Stimulated activated CD8-positive, alpha-beta memory T cell treated with anti-CD3 and anti-CD28 coated beads, Interleukin-7, amount 100 ng/mL, for 48 hours (primary cell): ENCODE results near the gene PRDM15.

Experiments
- DNase-seq, 2 donors: peaks; one replicate each; pipeline ENCODE4 v3.0.0-alpha.2; 2020; ENCODE audit warnings: low read depth in 1 of 2; ENCODE audit errors: extremely low read depth in 1 of 2

PRDM15 gene

DNA sequence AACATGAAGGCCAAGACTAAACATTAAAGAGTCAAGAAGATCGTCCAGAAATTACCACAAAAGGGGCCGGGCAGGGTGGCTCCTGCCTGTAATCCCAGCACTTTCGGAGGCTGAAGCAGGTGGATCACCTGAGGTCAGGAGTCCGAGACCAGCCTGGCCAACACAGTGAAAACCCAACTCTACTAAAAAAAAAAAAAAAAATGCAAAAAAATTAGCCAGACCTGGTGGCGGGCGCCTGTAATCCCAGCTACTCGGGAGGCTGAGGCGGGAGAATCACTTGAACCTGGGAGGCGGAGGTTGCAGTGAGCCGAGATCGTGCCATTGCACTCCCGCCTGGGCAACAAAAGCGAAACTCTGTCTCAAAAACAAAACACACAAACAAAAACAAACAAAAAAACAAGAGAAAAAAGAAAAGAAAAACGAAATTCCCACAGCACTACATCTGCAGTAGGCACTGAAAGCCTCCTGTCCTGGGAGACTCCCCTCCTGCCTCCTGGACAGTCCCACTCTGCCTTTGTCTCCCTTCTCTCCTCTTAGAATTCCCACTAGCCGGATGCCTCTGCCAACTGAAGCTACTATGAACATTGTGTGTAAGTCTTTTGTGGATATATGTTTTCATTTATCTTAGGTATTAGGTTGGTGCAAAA lies 94.6 kb downstream of the PRDM15 start:
- DNase-seq: no peak

DNA sequence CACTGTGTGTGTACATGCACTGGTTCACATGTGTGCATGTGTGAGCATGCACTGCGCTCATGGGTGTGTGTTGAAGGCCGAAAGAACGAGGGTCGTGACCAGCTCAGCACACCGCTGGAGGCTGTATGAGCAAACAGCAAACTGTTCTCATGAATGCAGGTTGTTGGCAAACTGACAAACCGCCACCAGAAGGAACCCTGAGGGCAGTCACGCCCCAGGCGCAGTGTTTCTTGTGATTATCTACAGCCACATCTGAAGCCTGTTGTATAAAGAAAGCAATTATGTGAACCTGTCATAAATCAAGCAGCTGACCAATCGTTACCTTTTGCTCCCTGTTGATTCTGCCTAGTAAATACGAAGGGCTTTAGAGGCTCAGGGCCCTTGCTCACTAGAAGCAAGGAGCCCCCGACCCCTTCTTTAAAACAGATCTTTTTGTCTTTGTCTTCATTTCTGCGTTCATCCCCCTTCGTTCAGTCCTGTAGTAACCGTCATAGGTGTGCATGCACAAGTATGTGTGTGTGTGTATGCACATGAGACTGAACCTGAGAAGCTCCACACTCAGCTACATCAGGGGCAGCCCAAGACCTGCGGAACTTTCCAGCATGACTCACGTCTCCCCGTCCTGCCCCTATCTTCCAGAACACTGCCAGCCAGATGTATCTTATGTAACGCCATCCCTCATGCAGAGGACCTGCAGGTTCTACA lies 95.5 kb downstream of the PRDM15 start:
- DNase-seq: no peak

DNA sequence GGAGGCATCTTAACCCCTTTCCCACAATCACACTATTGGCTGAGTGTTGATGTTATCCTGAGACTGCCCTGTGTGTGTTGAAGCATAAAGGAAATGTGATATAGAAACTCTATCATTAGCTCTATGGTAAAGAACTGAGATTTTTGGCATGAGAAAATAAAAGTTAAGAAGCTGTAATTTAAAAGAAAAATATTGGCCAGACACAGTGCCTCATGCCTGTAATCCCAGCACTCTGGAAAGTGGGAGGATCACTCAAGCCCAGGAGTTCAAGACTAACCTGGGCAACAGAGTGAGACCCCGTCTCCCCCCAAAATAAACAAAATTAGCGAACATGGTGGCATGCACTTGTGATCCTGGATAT lies 98.1 kb downstream of the PRDM15 start:
- no peak for DNase-seq

DNA sequence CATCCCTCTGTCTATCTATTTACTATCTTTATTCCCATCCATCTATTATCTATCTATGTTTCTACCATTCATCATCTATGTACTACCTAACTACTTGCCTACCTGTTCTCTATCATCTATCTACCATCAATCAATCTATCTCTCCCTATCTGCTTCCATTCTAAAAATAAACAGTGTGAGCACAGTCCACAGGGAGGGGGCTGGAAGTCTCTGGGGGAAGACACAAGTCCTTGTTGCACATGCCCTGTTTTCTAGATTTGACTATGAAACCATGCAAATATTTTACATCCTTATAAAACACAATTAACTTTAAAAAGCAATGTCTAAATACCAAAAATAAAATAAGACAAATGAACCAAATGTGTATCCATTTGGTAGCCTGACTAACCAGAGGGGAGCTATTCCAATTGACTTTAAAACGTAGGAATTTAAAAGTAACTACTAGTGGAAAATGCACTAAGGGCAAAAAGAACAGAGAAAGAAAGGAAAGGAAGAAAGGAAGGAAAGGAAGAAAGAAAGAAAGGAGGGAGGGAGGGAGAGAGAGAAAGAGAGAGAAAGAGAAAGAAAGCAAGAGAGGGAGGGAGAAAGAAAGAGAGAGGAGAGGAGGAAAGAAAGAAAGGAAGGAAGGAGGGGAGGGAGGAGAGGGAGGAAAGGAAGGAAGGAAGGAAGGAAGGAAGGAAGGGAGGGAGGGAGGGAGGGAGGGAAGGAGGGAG lies 98.7 kb downstream of the PRDM15 start:
- no peak for DNase-seq

DNA sequence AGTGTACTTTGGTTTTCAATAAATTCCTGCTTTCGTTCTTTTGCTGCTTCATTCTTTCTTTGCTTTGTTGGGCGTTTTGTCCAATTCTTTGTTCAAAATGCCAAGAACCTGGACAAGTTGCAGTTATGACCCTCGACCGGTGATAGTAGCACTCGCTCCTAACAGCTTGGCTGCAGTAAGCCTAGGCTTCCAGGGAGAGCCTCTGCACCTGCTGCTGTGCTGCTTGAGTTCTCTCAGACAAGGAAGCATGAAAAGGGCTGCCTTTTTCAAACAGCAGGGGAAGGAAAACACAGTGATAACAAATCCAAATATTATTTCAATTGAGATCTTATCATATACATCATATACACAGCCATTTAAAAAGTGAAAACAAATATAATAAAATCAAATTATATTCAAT lies 99.5 kb downstream of the PRDM15 start:
- DNase-seq: no peak

DNA sequence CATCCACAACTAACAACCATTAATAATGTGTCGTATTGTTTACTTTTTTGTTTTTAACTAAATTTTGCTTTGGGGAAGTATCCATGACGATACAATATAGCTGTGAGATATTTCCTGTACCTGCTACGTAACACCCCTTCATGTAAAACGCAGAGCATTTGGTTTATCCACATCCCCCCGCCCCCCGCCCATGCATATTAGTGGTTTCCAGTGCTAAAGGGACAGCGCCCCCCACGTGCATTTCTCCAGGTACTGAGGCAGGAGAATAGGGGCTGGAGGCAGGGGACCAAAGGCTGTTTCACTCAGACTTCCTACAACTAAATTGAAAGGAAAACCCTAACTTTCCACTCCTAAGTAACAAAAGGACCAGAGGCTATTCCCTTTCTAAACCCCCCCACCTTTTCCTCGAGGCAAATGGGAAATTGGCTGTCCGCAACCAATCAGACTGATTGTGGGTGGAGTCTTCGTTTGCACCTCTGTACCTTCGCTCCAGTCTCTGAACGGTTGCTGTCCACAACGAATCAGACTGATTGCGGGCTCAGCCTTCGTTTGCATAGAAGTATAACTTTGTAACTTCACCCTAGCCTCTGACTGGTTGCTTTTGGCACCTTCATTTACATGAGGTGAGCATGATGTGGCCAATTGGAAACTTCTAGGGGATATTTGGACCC lies 100.1 kb downstream of the PRDM15 start:
- DNase-seq: no peak

DNA sequence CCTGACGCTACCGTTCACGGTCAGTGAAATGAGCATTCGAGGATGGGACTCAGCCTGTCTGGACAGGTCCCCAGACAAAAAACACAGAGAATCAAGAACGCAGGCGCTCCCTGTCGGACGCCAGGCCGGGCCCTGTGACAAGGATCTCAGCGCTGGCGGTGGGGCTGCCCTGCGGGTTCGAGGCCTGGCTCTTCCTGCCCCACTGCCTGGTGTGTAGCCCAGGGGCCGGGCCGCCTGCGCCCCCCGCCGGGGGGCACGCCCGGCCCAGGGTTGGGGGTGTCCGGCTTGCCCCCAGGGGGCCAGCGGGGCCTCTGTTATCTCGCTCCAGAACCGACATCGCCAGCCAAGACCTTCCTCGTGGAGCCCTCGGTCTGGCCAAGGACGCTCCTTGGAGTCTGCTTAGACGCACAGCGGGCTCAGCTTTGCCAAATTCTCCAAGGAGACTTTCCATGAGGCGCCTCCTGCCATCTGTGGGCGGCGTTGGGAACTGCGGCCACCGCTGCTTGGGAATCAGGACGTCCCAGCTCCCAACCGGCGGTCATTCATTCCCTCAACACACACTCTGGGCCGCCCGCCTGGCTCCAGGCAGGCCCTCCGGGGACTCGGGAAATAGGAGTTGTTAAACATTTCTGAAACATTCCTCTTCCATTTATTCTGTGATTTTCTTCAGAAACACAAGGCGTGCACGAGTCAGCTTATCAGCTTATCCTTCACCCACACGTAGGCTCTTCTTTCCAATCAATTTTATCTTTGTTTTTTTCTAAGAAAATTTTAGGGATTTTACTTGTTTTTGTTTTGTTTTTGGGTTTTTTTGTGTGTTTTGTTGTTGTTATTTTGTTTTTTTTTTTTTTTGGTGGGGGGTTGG lies 101.0 kb downstream of the PRDM15 start:
- no peak for DNase-seq

DNA sequence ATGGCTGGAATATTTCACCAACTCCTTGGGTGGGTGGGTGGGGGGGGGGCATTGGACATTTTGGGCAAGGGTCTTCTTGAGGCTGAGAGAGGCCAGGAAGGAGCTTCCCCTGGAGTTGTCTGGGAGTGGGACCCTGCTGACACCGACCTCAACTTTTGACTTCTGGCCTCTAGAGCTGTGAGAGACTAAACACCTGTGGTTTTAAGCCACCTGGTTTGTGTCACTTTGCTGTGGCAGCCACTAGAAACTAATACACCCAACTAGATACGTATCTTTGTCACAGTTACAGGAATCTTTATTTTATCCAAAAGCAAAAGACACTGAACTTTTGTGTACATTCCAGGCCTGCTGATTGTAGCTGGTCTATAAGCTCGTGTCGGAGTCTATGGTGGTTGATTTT lies 102.4 kb downstream of the PRDM15 start:
- no peak for DNase-seq

DNA sequence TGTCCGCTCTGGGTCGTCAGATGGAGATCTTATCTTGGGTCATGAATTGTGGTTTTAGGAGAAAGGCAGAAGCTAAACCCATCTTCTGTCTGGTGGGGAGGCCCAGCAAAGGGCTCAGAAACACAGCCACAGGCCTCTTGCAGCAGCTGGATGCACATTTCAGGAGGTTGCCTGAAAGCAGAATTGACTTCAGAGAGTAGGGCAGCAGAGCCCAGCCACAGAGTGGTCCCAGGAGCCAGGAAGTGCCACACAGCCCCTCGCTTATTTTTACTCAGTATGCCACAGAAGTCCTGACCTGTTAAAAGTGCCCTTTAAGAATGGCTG lies 104.0 kb downstream of the PRDM15 start:
- DNase-seq: no peak

DNA sequence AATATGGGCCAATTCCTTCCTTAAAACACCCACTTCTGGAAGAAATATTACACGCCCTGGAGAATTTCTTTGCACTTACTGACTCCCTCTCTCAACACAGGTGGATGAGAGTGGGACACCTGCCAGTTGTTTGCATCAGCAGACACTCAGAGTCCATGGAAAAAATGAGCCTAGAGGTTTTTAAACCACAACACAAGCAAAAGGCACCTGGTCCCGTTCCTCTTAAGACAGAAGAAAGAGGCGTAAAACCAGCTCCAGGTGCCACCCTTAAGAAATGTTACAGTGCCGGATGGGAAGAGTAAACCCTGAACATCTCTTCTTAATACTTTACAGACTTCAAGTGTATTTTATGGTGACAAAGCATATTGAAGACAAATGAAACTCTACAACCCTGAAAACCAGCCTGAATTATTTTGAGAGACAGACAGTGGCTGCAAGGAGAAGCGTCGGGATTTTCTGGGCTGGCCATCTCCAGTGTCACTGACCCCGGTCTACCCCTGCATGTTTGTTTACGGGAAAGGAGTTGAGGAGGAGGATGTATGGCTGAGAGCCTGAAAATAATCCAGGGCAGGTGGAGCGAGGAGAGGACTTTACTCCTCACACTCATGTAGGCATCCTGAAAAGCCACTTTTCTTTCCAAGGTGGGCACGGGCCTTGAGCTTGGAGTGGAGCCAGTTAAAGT lies 104.5 kb downstream of the PRDM15 start:
- DNase-seq: no peak

DNA sequence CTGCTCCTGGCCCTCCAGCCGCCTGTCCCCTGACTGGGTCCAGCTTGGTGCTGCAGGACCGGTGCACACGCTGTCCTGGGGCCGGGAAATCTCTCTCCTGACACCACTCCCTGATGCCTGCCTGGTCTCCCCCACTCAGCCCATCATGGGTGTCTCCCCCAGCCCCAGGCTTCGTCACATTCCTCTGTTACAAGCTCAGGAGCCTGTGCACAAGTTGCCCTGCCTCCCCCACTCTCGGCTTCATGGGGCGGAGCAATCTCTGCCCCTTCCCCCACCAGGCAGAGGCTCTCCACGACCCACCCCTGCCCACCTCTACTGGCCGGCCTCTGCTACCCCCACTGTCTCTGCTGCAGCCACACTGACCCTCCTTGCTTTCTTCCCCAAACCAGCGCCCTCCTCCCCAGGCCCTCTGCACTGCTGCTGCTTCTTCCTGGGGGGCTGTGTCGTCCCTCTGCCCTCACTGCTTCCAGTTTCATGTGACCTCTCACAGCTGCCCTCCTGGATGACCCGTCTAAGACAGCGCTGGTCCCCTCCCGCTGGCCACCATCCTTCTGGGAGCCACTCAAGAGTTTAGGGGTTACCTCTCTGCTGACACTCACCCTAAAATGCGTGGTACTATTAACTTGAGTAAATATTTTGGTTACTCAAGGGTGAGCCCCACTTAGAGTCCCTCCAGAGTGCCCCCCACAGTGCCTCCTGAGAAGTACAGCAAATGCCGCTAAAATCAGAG lies 106.6 kb downstream of the PRDM15 start:
- no peak for DNase-seq

DNA sequence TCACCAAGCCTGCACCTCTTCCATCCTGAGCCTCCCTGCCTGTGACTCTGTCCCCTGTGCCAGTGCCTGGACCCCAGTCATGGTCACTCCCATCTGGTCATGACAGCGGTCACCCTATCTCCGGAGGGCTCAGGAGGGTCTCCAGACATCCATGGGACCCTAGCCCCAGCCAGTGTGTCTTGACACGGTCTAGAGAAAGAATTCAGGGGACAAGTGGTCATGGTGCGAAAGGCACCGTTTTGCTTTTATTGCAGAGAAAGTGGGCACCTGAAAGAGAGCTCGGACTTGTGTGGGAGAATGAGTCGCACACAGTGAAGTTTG lies 107.6 kb downstream of the PRDM15 start:
- no peak for DNase-seq

DNA sequence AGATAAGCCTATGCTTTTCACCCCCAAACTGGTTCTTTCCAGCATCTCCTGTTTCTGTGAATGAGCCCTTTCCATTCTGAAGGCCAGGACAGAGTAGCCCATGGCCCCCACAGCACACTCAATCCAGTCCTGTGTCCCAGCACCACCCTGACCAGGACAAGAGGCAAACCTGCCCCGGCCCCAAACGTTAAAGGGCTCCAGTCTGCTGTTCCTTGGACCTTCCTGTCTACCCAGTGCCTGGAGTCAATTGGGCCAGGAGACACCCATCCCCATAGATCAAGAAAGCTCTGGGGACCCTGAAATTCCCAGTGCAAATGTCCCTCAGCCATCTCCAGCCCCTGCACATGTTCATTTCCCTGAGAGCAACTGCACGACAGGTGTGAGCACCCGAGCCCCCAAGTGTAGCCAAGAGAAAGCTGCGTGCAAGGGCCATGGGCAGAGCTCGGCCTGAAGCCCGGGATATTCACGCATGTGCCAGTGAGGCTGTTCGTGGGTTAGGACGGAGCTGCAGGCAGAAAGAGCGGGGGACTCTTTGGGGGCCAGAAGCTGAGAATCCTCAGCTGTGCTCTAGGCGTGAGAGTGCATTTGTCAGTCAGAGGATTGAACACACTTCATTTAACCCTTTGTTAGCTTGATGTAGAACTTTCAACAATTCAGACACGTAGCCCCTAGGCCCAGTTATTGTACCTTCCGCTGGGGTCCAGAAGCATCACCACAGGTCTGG lies 108.1 kb downstream of the PRDM15 start:
- no peak for DNase-seq

DNA sequence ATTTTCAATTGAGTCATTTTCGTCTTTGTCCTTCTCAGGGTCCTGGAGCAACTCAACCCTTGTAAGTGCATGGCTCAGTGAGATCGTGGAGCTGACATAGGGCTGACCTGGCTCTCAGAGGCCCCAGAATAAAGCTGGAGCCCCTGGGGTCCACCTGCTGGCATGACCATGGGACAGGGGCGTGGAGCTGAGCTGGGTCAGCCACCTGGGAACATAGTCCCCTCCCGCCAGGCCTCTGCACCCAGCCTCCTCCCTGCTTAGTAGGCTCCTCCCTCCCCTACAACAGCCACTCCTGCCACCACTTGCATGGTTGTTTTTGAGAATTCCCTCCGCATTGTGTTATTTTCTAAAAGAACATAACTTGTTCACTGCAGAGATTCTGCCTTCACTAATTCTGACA lies 109.2 kb downstream of the PRDM15 start:
- no peak for DNase-seq

DNA sequence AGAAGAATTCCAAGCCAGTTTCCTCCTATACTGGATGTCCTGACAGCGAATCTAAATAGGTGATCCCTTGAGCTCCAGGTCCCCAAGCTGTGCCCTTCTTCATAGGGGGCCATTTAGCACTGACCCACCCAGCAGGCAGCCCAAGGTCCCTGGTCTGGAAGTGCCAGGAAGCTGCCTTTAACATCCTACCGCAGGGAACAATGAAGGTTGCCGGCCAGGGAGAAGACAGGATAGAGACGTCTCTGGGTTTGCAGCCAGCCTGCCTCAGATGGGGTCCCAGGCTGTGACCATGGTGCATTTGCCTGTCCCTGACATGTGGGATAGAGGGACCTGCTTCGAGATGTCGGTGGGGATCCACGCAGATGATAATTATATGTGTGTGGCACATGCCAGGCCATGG lies 109.6 kb downstream of the PRDM15 start:
- DNase-seq: no peak

DNA sequence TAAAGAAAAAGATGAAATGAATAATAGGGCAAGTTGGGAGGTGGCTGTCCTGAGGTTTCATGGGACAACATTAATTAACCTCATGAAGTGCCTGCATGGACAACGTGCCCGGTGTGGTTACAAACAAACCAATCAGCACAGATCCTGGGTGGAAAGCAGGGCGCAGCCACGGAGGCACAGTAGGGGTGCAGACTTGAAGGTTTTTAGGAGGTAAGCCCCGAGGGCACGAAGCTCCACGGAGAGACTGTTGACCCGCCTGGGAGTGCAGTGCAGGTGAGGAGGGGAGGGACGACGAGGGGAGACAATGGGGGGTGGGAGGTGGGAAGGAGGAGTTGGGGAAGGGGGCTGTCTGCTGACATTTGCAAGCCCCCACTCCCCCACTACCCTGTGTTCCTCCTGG lies 110.0 kb downstream of the PRDM15 start:
- DNase-seq: no peak

DNA sequence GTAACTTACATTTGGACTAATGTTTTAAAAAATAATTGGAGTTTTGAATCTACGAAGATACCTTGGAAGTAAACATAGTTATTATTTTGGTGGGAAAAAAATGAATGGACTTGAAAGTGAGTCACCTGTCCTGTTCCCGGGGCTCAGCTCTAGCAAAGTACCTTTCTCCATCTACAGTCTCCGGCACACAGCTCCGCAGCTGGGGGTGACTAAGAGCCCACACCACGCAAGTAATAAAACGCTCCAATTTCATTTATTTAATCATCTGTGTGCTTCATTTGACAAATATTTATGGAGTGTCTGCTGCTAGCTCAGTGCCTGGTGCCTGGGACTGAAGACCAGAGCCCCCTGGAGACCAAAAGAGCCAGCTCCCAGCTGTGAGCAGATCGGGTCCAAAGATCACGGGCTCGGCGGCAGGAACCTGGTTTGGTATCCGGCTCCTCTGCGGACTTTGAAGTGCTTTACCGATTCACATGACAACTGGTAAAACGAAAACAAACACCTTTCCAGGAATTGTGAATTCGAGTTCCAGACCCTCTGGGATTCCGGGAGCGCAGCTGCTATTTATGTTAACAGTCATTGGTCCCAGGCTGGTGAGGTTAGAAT lies 110.6 kb downstream of the PRDM15 start:
- DNase-seq: no peak

DNA sequence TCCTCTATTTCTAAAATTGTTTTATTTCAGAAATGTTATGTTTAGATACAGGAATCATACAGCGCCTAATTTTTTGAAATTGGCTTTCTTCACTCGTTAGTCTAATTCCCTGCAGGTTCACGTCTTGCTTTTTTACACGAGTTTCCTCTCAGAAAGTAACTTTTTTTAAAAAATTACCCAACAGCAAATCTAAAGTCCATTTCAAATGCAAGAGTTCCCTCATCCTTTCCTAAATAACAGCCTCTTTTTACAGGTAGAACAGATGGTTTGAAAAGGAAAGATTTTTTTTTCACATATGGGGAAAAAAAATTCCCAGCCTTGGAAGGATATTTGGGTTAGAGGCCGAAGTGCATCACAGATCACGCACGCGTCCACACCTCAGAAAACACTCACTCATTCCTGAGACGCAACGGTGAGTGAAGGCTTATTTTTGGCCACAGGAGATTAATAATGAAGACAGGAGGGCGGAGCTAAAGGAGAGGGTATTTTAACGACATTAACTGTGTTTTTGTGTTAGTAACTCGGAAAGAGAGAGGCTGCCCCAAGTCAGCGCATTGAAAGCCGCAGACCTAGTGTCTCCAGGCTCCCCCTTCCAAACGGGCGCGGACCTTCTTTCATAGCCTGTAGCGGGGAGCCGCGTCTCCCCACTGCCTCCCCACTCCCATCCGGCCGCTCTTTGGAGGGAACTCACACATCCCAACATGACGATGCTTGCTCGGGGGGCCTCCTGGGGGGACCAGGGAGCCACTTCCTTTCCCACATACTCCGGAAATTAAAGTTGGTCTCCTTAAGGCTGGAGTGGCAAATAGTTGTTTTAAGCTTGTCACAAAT lies 111.3 kb downstream of the PRDM15 start:
- DNase-seq: no peak
